Right lobe of liver (tissue), 4 donors: ENCODE results near the gene HTD2.
A peak's percentile ranks its signal among the peaks of the same experiment; 100 is the strongest.

ENCODE experiments used
- POLR2A ChIP-seq: fragments of 450-650 bp; IDR thresholded peaks from one replicate; pipeline ENCODE4 v1.6.1; 2017; ENCODE audit warnings: antibody characterized with exemption, mild to moderate bottlenecking
- TF ChIP-seq, protein P1 (sequence below), 4 donors: fragments of 200-600 bp in 3 of 4; fragments of 450-650 bp in 1 of 4; IDR thresholded peaks; one replicate each; pipeline versions ENCODE4 v1.5.1 to v1.8.0; 2016 to 2022; ENCODE audit warnings: antibody characterized with exemption in 4 of 4, mild to moderate bottlenecking in 2 of 4
- donor health status: DM: no; HTN: no; CAD: no.
- donor health status: DM: no; HTN: no; CAD: no.
- donor health status: DM: no; HTN: yes; CAD: no.

DNA sequence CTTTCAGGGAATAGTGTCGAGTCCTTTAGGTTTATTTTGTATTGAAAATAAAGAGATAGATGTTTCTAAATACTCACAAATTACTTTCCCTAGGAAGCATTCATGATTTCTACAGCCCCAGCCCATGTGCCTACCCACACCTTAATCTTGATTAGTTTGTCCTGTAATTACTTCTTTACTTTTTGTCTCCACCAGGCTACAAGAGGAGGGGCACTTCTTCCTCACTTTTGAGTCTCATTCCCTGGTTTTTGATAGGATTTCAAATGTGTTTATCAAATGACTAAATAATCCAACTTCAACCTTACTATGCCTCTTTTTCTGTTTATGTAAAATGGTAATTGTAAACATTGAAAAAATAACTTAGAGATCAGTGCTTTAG lies 28.2 kb downstream of the HTD2 start:
- TF ChIP-seq, protein P1, sequence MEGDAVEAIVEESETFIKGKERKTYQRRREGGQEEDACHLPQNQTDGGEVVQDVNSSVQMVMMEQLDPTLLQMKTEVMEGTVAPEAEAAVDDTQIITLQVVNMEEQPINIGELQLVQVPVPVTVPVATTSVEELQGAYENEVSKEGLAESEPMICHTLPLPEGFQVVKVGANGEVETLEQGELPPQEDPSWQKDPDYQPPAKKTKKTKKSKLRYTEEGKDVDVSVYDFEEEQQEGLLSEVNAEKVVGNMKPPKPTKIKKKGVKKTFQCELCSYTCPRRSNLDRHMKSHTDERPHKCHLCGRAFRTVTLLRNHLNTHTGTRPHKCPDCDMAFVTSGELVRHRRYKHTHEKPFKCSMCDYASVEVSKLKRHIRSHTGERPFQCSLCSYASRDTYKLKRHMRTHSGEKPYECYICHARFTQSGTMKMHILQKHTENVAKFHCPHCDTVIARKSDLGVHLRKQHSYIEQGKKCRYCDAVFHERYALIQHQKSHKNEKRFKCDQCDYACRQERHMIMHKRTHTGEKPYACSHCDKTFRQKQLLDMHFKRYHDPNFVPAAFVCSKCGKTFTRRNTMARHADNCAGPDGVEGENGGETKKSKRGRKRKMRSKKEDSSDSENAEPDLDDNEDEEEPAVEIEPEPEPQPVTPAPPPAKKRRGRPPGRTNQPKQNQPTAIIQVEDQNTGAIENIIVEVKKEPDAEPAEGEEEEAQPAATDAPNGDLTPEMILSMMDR (IDR thresholded peaks at IDR 0.05) = peak in 1 of 4 donors; percentile 2
- no peak for TF ChIP-seq POLR2A
